Fibroblast of mammary gland (primary cell): Measurements from ENCODE around the gene MTM1.

Experiments
- DNase-seq: peaks from one replicate; pipeline ENCODE4 v3.0.0-alpha.2; 2010; ENCODE audit warnings: low read depth
- H3K4me3 ChIP-seq: 2 replicates; pipeline ENCODE4 v1.5.1; 2011; ENCODE audit warnings: low read depth, mild to moderate bottlenecking, low read length, moderate library complexity; ENCODE audit not compliant: control insufficient read depth
- CTCF ChIP-seq: conservative IDR thresholded peaks from 2 replicates; pipeline ENCODE4 v1.5.1; 2011; ENCODE audit warnings: low read depth, low read length, inconsistent platforms; ENCODE audit not compliant: control insufficient read depth, insufficient read depth

The MTM1 gene

GRCh38 chrX:150574559-150575418 lies 6.4 kb downstream of the MTM1 start:
- no peak overlapping the region for H3K4me3 ChIP-seq
- no peak for TF ChIP-seq CTCF
- no peak for DNase-seq

GRCh38 chrX:150575419-150575814 lies 7.0 kb downstream of the MTM1 start:
- peak; percentile 55 for DNase-seq
- no peak overlapping the region for H3K4me3 ChIP-seq

GRCh38 chrX:150577174-150577573 lies 8.8 kb downstream of the MTM1 start:
- TF ChIP-seq CTCF, result no peak
- no peak for DNase-seq
- no peak overlapping the region for H3K4me3 ChIP-seq

More at GRCh38 chrX:150575419-150575814, 7.0 kb downstream of the MTM1 start:
- TF ChIP-seq CTCF, result no peak

GRCh38 chrX:150581093-150581775 lies 12.8 kb downstream of the MTM1 start:
- peak; percentile 72 for DNase-seq
- no peak overlapping the region for H3K4me3 ChIP-seq
- no peak for TF ChIP-seq CTCF

- DNase-seq, result peak; percentile 1
- no peak overlapping the region for H3K4me3 ChIP-seq
- no peak for TF ChIP-seq CTCF
These were observed 14.0 kb downstream of the MTM1 start for GRCh38 chrX:150582338-150582948.

GRCh38 chrX:150587585-150588503 lies 19.4 kb downstream of the MTM1 start:
- no peak overlapping the region for H3K4me3 ChIP-seq
- TF ChIP-seq CTCF, result peak; percentile 70
- DNase-seq, result peak; percentile 37
